ENCODE measurements around the gene DACH2.

Gene DACH2

GRCh38 chrX:86809651-86810050, 661.4 kb downstream of the DACH2 start:
- H3K4me3 ChIP-seq (ENCODE audit: low read depth, low read length), result no peak overlapping the region
- DNase-seq (ENCODE audit: low read depth), result no peak
- no peak for TF ChIP-seq CTCF (IDR thresholded peaks at IDR 0.05; ENCODE audit: low read depth, low read length, missing control alignments)

DNA sequence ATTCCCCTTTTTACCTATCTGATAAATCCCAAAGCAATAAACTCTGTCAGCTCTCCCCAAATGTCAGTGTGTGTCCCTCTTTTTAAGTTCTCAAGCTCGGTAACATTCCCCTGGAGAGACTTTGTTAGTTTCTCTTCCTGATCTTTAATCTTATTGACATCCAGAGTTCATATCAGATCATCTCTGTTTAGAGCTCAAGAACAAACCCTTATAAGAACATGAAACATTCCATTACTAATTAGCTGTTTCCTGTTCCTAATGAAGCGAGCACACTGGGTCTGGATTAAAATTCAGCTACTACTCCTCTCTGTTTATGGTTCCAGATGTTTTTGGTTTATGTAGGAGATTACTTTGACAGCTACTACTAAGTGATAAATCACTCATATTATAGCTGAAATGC, 681.5 kb downstream of the DACH2 start:
- H3K4me3 ChIP-seq (ENCODE audit: low read depth, low read length), result no peak overlapping the region
- no peak for TF ChIP-seq CTCF (IDR thresholded peaks at IDR 0.05; ENCODE audit: low read depth, low read length, missing control alignments)
- no peak for DNase-seq (ENCODE audit: low read depth)

DNA sequence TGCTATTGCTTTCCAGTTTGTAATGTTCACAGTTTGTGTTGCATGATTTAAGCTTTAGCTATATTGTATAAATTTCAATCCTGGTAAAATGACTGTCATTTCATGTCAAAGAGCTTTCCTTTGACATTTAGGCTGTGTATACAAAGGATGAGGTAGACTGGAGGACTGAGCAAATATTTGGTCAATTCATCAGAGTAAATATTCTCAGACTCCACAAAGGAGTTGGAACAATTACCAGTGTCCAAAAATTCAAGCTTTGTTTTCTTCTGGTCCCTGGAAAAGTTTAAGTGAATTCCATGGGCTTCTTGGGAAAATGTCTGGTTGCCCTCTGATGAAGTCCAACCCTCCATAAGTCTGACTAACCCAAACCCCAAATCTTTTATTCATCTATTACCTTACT, 682.4 kb downstream of the DACH2 start:
- no peak overlapping the region for H3K4me3 ChIP-seq (ENCODE audit: low read depth, low read length)
- DNase-seq (ENCODE audit: low read depth), result no peak
- no peak for TF ChIP-seq CTCF (IDR thresholded peaks at IDR 0.05; ENCODE audit: low read depth, low read length, missing control alignments)

DNA sequence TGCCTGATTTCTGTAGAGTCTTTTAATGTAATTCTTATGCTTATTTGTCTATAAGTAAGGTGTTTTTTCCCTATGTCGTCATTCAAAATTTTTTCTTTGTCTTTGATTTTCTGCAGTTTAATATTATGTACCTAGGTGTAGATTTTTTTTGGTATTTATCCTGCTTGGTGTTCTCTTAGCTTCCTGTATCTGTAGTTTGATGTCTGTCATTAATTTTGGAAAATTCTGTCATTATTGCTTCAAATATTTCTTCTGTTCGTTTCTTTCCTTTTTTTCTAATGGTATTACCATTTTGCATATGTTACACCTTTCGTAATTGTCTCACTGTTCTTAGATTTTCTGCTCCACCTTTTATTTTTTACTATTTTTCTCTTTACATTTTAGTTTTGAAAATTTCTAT, 696.9 kb downstream of the DACH2 start:
- no peak overlapping the region for H3K4me3 ChIP-seq (ENCODE audit: low read depth, low read length)
- no peak for TF ChIP-seq CTCF (IDR thresholded peaks at IDR 0.05; ENCODE audit: low read depth, low read length, missing control alignments)
- no peak for DNase-seq (ENCODE audit: low read depth)

Data from GM12864 (cell line).